Skeletal muscle tissue (tissue), 4 donors: ENCODE data around the gene MTFR1L. TPM values are rescaled to one million over a fixed set of nuclear protein-coding genes. Genes with fewer than 3 reads are reported as not detected.

ENCODE experiments used
- H3K27ac ChIP-seq: one replicate; pipeline ENCODE4 v1.7.0; 2013; ENCODE audit warnings: mild to moderate bottlenecking, low read depth, low read length, inconsistent platforms
- H3K27me3 ChIP-seq, 3 donors: one replicate each; pipeline ENCODE4 v1.7.0; 2013; ENCODE audit warnings: low read length in 3 of 3; ENCODE audit not compliant: control insufficient read depth in 3 of 3, insufficient read depth in 3 of 3
- H3K36me3 ChIP-seq, 3 donors: one replicate each; pipeline ENCODE4 v1.7.0; 2013; ENCODE audit warnings: low read length in 3 of 3; ENCODE audit not compliant: control insufficient read depth in 3 of 3, insufficient read depth in 3 of 3
- H3K4me1 ChIP-seq, 3 donors: one replicate each; pipeline ENCODE4 v1.7.0; 2013; ENCODE audit warnings: low read length in 3 of 3, mild to moderate bottlenecking in 3 of 3; ENCODE audit not compliant: control insufficient read depth in 3 of 3, insufficient read depth in 3 of 3
- H3K4me3 ChIP-seq, 3 donors: one replicate each; pipeline ENCODE4 v1.7.0; 2013; ENCODE audit warnings: low read length in 3 of 3
- H3K9ac ChIP-seq, 3 donors: one replicate each; pipeline ENCODE4 v1.7.0; 2013; ENCODE audit warnings: low read length in 3 of 3, mild to moderate bottlenecking in 3 of 3, moderate library complexity in 2 of 3, low read depth in 1 of 3
- H3K9me3 ChIP-seq, 3 donors: one replicate each; pipeline ENCODE4 v1.7.0; 2013; ENCODE audit warnings: low read length in 3 of 3; ENCODE audit not compliant: control insufficient read depth in 3 of 3
- total RNA-seq: library from RNA; depleted of rRNA; stranded (reverse); fragments of >200 nt; gene quantifications from one replicate; pipeline ENCODE4 v1.2.3, GENCODE V29; 2014
- donor health status: Osteomylitis.

MTFR1L gene
- total RNA-seq, 1 donor from 2014 or later = 35.0 TPM

DNA sequence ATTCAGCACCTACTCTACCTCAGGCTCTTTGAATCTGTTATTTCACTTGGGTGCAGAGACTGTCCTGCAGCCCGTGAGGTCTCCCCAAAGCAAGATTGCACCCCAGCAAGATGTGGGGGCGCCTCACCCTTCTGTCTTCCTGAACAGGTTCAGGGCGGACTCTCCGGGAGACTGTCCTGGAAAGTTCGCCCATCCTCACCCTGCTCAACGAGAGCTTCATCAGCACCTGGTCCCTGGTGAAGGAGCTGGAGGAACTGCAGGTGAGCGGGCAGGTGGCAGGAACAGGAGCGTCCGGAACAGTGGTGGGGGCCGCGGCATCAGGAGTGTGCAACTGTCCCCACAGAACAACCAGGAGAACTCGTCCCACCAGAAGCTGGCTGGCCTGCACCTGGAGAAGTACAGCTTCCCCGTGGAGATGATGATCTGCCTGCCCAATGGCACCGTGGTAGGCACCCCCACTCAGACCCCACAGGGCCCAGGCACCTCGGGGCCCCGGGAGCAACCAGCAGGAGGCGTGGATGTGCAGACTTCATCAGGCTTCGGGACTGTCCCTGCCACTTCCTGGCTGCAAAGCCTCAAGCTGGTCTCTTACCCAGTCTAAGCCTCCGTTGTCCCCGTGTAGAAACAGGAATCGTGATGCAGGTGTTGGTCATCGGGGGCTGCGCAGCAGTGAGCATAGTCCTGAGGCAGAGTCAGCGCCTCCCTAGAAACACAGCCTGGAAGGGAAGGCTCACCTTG lies 5.9 kb upstream of the MTFR1L start:
- Histone ChIP-seq H3K9ac (peak overlapping the region in 1 of 3 donors; percentile 40), H3K36me3 (peaks cover 50 to 64% (median 60%) of the 10 kb centered on the region in 3 donors), H3K4me1 (peaks cover 18 to 27% (median 24%) of the 10 kb centered on the region in 3 donors), H3K27me3 (no peaks in the 10 kb centered on the region), H3K4me3 (no peak overlapping the region), H3K27ac (no peak overlapping the region), H3K9me3 (no peaks in the 10 kb centered on the region)

DNA sequence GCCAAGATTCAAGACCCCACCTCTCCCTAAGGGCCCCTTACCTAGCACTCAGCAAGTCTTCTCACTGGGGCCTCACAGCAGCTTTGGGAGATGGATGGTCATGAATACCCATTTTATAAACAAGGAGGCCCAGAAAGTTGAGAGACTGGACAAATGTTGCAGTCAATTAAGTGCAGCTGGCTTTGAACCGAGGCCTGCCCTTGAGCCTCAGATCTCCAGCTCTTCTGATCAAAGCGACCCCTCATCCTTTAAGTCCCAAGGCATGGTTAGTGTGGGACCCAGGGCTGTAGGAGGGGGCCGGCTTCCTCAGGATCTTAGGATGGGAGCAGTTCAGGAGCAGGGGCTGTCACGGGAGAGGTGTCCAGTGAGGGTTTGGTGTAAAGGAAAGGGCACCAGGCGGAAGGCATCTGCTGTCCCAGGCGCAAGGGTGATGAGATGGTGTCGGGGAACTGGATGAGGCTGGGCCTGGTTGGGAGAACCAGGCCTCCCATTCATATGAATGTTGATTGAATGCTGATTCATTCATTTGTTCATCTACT lies 5.1 kb upstream of the MTFR1L start:
- Histone ChIP-seq H3K4me1 (peaks cover 21 to 34% (median 28%) of the 10 kb centered on the region in 3 donors), H3K4me3 (no peak overlapping the region), H3K27me3 (no peaks in the 10 kb centered on the region), H3K36me3 (peaks cover 43 to 58% (median 52%) of the 10 kb centered on the region in 3 donors), H3K9ac (no peak overlapping the region), H3K9me3 (no peaks in the 10 kb centered on the region), H3K27ac (no peak overlapping the region)

DNA sequence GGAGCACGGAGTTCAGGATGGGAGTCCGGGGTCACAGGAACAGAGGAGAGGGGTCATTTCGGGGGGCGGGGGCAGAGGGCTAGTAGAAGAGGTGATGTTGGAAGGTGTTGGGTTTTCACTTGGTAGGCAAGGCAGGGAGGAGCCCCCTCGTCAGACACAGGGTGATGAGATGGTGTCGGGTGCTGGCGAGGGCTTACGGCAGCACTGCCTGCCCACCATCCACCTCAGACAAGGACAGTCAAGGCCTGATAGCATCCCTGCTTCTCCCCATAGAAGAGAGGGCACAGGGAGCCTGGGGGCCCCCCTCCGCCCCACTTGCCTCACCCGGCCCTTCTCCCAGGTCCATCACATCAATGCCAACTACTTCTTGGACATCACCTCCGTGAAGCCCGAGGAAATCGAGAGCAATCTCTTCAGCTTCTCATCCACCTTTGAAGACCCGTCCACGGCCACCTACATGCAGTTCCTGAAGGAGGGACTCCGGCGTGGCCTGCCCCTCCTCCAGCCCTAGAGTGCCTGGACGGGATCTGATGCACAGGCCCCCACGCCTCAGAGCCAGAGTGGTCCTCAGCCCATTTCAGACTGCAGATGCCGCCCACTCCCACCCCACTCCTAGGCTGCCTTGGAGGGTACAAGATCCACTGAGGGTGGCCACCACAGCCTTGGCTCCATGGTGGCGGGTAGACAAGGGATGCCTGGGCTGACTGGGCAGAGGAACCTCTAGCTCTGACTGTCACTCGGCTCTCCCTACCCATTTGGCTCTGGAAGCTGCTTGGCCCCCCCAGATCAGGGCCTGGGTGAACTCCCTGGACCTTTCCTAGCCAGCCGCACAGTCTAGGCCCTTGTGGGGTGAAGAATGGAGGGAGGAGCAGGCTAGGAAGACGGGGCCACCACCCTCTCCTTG lies 4.3 kb upstream of the MTFR1L start:
- H3K36me3 ChIP-seq = peaks cover 36 to 49% (median 44%) of the 10 kb centered on the region in 3 donors
- no peak overlapping the region for H3K27ac ChIP-seq
- H3K4me1 ChIP-seq = peaks cover 18 to 36% (median 26%) of the 10 kb centered on the region in 3 donors
- no peaks in the 10 kb centered on the region for H3K9me3 ChIP-seq
- no peaks in the 10 kb centered on the region for H3K27me3 ChIP-seq
- no peak overlapping the region for H3K4me3 ChIP-seq
- no peak overlapping the region for H3K9ac ChIP-seq

DNA sequence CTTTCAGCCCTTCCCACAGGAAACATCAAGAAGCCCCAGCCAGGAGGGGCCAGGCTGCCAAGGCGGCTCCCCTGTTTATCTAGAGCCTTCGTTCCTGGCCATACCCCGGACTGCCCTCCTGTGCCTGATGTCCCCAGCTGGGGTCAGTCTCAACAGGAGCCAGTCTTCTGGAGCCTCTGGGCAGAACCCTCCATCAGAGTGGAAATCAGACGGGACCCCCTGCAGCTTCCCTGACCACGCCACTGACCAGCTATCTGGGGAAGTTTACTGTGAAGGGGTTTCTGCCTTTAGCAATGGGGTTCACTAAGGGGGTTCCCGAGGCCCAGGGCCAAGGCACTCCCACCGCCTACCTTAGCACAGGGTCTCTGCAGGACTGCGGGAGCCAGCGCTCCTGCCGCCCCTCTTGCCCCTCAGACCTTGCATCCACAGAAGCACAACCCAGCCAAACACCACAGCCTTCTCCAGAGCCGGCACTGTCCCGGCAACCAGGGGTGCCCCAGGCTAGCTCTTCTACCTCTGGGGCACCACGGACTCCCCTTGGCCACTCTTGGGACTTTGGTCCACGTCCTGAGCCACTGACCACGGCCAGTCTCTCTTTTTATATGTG lies 3.5 kb upstream of the MTFR1L start:
- H3K4me3 ChIP-seq = no peak overlapping the region
- no peak overlapping the region for H3K27ac ChIP-seq
- no peaks in the 10 kb centered on the region for H3K9me3 ChIP-seq
- no peaks in the 10 kb centered on the region for H3K27me3 ChIP-seq
- H3K4me1 ChIP-seq = peaks cover 17 to 36% (median 25%) of the 10 kb centered on the region in 3 donors
- H3K36me3 ChIP-seq = peaks cover 35 to 45% (median 40%) of the 10 kb centered on the region in 3 donors
- no peak overlapping the region for H3K9ac ChIP-seq

DNA sequence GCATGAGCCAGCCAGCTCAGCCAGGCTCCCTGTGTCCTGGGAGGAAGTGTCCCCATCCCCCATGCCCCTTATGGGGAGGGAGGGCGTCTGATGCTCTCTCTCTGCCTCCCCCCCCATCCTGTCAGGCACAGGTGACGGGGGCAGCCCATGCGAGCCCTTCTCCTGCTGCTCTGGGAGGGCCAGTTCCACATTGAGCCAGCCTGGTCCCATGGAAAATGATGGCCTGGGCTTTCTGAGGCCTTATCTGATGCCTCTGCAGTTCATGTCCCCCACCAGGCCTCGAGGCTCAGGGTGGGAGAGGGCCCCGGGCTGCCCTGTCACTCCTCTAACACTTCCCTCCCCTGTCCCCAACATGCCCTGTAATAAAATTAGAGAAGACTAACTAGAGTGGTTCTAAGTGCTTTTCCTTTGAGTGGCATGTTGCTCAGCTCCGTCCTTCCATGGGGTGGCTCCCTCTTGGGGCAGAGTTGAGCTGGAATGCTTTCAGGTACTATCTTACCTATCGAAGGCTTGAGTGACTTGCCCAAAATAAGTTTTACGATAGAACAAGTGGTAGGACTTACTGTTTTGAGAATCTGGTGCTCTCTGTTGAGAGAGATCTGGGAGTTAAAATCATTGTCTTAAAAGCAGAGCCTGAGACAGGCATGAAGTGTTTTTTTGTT lies 1.8 kb upstream of the MTFR1L start:
- H3K36me3 ChIP-seq = peaks cover 25 to 33% (median 28%) of the 10 kb centered on the region in 3 donors
- H3K9me3 ChIP-seq = no peaks in the 10 kb centered on the region
- peaks cover 33 to 51% (median 36%) of the 10 kb centered on the region in 3 donors for H3K4me1 ChIP-seq
- peak overlapping the region in 1 of 3 donors; percentile 98 for H3K9ac ChIP-seq
- H3K4me3 ChIP-seq = no peak overlapping the region
- no peaks in the 10 kb centered on the region for H3K27me3 ChIP-seq
- H3K27ac ChIP-seq = peak overlapping the region; percentile 91

GRCh38 chr1:25818569-25818968 lies 1.2 kb upstream of the MTFR1L start:
- H3K36me3 ChIP-seq = peaks cover 19 to 31% (median 29%) of the 10 kb centered on the region in 3 donors
- H3K27ac ChIP-seq = peak overlapping the region; percentile 91
- peak overlapping the region; percentile 95 to 98 (median 95) for H3K9ac ChIP-seq
- no peaks in the 10 kb centered on the region for H3K27me3 ChIP-seq
- peaks cover 39 to 57% (median 41%) of the 10 kb centered on the region in 3 donors for H3K4me1 ChIP-seq
- H3K4me3 ChIP-seq = peak overlapping the region; percentile 80 to 98 (median 95)
- H3K9me3 ChIP-seq = no peaks in the 10 kb centered on the region

DNA sequence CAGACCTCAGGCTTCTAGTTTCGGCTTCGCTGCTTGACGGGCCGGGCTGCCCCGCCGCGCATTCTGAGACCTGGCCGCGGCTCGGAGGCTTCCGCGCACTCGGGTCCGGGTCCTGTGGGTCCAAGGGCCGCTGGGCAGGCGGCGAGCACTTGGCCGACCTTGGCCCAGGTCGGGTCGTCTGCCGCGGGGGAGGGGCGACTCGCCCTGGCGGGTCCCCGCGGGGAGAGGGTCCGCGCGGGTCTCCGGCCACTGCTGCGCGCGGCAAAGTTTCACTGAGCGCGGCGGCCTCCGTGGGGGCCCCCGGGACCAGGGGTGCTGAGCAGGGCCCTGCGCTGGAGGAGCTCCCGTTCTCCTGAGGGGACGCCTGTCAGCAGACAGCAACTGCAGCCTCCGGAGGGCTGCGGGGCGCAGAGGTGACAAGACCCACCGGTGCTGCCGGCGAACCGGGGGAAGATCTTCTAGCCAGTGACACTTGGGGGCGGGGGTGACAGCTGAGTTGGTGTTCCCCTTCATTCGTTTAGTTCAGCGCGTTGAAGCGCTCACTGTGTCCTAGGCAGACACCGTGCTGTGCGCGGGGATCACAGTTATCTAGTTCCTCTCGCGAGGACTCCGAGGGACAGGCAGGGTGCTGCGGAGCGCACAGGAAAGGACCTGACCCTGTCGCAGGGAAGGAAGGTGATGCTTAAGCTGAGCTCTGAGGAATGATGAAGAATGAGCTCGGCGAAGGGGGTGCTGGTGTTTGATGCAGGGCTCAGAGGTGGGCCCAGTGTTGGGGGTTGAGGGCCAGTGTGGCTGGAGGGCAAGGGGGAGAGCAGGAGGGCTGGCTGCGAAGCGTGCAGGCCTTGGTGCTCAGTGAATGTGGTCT lies 725 bp downstream of the MTFR1L start:
- H3K4me3 ChIP-seq = peak overlapping the region; percentile 80 to 98 (median 95)
- peaks cover 39 to 62% (median 42%) of the 10 kb centered on the region in 3 donors for H3K4me1 ChIP-seq
- no peaks in the 10 kb centered on the region for H3K9me3 ChIP-seq
- H3K36me3 ChIP-seq = peaks cover 10 to 15% (median 15%) of the 10 kb centered on the region in 3 donors
- H3K9ac ChIP-seq = peak overlapping the region; percentile 95 to 98 (median 95)
- peak overlapping the region; percentile 91 for H3K27ac ChIP-seq
- no peaks in the 10 kb centered on the region for H3K27me3 ChIP-seq

DNA sequence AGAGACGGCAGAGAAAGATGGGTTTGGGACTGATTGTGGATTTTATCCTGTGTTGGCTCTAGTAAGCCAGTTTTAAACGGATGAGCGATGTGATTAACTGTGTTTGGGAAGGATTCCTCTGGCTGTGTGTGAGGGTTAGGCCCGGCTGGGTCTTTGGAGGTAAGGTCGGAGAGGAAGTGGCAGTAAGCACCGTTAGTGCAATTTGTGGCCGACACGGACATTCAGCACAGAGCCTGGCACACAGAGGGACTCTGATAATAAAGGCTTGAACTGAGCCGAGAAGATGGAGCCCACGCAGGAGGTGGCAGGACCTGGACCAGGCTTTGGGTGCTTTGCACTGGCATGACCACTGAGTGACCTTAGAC lies 1.3 kb downstream of the MTFR1L start:
- peak overlapping the region; percentile 80 to 98 (median 95) for H3K4me3 ChIP-seq
- peak overlapping the region; percentile 95 to 98 (median 95) for H3K9ac ChIP-seq
- peak overlapping the region; percentile 91 for H3K27ac ChIP-seq
- peaks cover 9 to 12% (median 11%) of the 10 kb centered on the region in 3 donors for H3K36me3 ChIP-seq
- H3K4me1 ChIP-seq = peaks cover 39 to 62% (median 48%) of the 10 kb centered on the region in 3 donors
- no peaks in the 10 kb centered on the region for H3K27me3 ChIP-seq
- no peaks in the 10 kb centered on the region for H3K9me3 ChIP-seq
